ENCODE data around the gene RABGAP1L.

RABGAP1L gene

GRCh38 chr1:174976436-174977108 lies 817.3 kb downstream of the RABGAP1L start:
- no peak for DNase-seq

DNA sequence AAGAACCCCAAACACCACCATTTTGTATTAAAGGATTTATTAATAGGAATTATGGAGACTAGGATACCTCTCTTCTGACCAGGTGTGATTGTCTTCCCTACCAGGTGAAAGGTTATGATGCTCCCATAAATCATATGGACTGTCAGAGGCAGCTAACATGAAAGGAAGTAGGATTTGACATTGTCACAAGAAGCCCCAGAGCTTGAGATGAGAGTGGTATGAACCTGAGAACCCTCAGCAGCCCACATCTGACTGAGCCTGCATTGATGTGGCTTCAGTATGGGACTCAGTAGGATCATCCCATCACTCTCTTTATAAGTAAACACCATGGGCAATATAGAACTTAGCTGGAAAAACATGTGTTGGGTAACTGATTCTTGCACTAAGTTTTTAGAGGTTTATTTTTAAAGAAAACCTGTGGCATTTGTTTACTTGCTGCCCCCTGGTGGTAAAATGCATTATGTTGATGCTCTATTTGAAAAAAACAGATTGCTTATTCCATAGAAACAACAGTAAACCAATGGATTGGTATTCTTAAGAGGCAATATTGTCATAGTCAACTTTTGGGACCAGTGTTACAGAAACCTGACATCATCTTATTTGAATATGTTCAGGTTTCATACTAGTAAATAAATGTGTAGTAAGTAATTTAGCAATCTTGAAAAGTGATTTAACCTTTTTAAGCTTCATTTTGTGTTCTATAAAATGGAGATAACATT lies 823.8 kb downstream of the RABGAP1L start:
- no peak for DNase-seq

DNA sequence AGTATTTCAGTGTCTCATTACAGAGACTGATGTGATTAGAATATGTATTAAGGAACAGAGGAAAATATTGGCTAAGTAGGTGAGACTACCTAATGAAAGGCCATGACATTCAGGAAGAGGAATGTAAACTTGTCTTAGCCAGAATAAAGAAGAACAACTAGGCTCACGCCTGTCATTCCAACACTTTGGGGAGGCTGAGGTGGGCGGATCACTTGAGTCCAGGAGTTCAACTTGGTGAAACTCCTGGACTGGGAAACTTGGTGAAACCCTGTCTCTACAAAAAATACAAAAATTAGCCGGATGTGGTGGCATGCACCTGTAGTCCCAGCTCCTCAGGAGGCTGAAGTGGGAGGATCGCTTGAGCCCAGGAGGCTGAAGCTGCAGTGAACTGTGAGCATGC lies 825.6 kb downstream of the RABGAP1L start:
- DNase-seq: no peak

GRCh38 chr1:174988539-174988938 lies 829.2 kb downstream of the RABGAP1L start:
- DNase-seq: no peak

- no peak for DNase-seq
Observed at GRCh38 chr1:174988986-174989385, 829.7 kb downstream of the RABGAP1L start.

- DNase-seq: no peak
Observed at GRCh38 chr1:174989536-174990220, 830.4 kb downstream of the RABGAP1L start.

GRCh38 chr1:174990382-174990999 lies 831.2 kb downstream of the RABGAP1L start:
- peak; percentile 40 for DNase-seq

DNA sequence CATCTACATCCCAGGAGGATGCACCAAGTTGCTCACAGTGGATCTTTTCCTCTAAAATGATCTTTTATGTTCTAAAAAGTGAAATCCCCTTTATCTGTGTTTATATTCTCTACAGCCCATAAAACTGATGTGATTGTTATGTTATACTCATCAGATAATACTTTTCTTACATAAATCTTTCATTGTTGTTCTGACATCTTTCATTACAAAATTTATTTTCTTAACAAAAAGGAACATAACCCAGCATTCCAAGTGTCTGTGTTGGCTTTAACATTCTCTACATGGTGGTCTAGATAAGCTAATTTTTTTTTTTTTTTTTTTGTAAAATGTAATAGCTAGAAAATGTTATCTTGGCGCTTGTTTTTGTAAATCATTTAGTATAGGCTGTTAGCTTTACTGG lies 832.2 kb downstream of the RABGAP1L start:
- no peak for DNase-seq

DNA sequence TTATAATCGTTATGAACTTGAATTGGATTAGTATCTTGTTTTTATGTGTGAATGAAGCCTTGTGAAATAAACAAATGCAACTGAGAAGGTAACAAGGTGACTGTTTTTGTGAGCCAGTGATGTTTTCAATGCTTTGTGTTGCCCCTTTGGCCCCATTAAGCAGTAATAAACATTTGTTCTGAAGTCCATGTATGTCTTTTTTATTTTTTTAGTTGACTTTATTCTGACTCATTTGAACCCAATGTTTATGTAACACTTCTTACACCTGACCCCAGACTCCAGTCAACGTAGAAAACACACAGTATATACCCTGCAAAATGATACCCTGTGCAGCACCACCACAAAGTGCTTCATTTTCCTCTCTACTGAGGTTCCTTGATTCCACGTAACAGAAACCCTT lies 835.8 kb downstream of the RABGAP1L start:
- DNase-seq: no peak

- DNase-seq: no peak
Observed at GRCh38 chr1:174995916-174996315, 836.6 kb downstream of the RABGAP1L start.

- DNase-seq: no peak
Observed at GRCh38 chr1:174996476-174996875, 837.2 kb downstream of the RABGAP1L start.

DNA sequence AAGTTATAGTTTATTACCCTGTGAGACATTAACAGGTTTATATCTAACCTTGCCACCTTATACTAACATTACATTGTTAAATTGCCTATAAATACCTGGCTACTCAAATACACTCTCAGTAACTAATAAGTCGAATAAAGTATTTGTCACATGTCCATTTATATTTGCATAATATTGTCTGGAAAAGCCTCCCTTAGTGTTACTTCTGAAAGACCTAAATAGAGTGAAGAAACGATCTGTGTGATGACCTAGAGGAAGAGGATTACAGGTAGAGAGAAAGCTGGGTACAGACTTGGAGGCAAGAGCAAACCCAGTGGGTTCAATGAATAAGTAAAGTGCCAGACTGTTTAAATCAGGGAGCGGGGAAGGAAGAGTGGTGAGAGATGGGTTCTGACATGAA lies 837.7 kb downstream of the RABGAP1L start:
- DNase-seq: no peak

DNA sequence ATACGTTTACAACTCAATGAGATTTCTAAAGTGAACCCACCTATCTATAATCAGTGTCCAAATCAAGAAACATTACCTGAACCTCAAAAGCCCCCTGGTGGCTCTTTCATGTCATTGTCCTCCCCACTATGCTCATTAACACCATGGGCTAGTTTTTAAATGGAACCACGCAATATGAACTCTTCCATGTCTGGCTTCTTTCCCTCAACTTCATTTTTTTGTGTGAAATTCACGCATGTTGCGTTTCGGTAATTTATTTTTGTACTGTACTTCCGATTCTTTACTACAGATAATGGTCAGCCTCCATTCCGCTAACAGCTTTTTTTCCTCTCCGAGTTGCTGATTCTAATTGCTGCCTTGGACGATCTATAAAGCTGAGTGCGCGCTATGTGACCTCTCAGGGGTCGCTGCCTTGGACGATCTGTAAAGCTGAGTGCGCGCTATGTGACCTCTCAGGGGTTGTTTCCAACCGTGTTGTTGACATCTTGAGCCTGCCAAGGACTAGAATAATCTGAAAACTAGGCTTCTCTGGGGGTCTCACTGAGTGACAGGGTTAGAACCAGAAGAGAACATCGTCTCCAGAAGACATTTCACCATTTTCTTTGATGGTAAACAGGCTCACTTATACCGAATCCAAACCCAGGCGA lies 839.4 kb downstream of the RABGAP1L start:
- peak; percentile 41 for DNase-seq

DNA sequence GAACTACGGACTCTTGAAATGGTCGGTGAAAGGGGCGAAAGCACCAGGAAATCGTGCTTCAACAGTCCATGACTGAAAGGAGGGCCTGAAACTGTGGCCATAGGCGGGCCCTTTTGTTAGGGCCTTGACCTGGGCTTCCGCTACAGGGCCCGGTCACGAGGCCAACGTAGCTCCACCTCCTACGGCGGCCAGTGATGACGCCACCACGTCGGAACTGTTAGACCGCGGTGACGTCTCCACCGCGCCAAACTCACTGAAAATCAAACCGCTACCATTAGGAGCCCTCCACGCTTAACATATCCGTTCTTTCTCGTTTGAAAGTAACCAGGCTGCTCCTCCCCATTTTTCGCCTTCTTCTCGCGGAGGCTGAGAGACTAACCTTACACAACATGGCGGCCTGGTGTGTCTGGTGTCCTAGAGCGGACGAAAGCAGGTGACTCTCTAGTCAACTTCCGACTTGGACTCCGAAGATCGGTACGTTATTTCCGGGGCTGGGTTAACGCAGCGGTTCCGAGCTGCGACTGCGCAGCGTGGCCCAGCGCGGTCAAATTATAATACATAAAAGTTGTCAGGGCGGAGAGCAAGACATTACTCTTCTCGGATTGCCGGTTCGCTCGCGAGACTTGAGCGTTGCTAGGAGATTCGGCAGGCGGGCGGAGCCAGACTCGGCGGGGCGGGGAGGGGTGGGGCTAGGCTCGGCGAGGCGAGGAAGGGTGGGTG lies 840.1 kb downstream of the RABGAP1L start:
- DNase-seq: peak; percentile 69

DNA sequence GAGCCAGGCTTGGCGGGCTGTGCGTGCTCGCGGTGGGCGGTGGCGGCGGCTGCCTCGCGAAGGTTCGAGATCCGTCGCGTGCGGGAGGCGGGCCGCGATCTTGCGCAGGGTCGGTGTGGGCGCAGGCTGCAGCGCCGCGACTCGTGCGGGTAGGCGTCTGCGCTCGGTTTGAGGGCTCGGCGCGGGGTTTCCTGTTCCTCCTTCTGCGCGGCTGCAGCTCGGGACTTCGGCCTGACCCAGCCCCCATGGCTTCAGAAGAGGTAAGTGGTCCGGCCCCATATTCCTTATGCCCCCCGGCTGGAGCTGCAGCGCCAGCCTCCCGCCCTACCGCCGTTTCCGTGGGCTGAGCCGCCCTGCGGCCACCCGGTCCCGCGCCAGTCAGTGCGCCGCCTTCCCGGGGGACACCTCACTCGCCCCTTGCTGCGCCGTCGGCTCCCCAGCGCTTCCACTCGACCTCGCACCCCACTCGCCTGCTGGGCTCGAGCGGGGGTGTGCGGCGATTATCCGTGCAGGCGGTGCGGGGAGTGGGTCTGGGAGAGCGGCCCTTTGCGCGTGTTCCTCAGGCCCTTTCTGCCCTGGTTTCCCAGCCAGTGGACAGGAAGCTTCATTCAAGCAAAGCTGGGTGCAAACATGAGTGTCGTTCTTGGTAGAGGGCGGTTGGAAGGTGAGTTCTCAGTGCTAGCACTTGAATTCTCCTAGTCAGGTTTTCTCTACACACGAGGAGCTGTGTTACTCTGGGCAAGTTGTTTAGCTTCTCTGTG lies 840.8 kb downstream of the RABGAP1L start, which contains the start of gene CACYBP:
Gene CACYBP (plus strand): TSS at position 12 of the 761 bp plus-strand sequence. CDS start 234 bp downstream, at position 246.
- DNase-seq: no peak

GRCh38 chr1:175000697-175001187 lies 841.4 kb downstream of the RABGAP1L start:
- DNase-seq: no peak

DNA sequence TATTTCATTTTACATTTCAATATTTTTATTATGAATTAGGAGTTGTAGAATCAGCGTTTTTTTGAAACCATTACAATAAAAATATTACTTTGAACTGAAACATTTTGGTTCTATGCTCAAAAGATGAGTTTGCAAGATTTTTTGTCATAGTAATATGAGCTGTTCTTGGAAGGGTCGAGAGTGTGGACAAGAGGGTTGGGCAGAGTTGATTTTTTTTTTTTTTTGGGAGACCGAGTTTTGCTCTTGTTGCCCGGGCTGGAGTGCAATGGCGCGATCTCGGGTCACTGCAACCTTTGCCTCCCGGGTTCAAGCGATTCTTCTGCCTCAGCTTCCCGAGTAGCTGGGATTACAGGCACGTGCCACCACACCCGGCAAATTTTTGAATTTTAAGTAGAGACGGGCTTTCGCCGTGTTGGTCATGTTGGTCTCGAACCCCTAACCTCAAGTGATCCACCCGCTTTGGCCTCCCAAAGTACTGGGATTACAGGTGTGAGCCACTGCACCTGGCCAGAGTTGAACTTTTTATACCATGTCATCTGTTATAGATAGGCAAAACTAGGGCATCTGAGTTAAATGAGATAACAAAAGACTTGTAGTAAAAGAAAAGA lies 843.7 kb downstream of the RABGAP1L start:
- no peak for DNase-seq

- no peak for DNase-seq
Observed at GRCh38 chr1:175003521-175003920, 844.2 kb downstream of the RABGAP1L start.

GRCh38 chr1:175005085-175005783 lies 845.9 kb downstream of the RABGAP1L start:
- DNase-seq: no peak

DNA sequence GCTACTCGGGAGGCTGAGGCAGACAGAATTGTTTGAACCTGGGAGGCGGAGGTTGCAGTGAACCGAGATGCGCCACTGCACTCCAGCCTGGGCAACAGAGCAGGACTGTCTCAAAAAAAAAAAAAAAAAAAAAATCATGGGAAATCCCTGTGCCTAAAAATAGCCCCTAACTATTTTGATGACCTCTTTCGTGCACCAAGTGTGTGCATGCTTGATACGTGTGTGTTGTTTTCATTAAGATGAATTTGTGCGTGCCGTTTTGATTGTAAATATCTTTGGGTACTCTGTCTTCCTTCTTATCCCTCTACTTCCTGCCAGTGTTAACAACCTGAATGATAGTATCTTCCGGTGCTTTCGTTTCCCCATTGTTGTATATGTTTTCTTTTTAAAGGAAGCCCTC lies 850.2 kb downstream of the RABGAP1L start:
- DNase-seq: no peak

Measured in NCI-H2029 treated with DMSO at 0.1 percent for 48 hours (cell line).